Esophagus muscularis mucosa (tissue), 4 donors: ENCODE results near the gene CSRP3. TPM values are rescaled to one million over a fixed set of nuclear protein-coding genes. Genes with fewer than 3 reads are reported as not detected.
A peak's percentile ranks its signal among the peaks of the same experiment; 100 is the strongest.

Experiments used
- DNase-seq: peaks from one replicate; pipeline ENCODE4 v3.0.0-alpha.2; 2017; ENCODE audit errors: extremely low spot score
- H3K27ac ChIP-seq, 4 donors: fragments of 200-600 bp; sonication (generic); replicated peaks in 1 of 4; 1 replicate in 3 of 4; 2 replicates in 1 of 4; pipeline ENCODE4 v1.5.1; 2016 to 2019; ENCODE audit warnings: mild to moderate bottlenecking in 1 of 4
- H3K27me3 ChIP-seq, 4 donors: fragments of 200-600 bp; sonication (generic); one replicate each; pipeline versions ENCODE4 v1.5.1 to v1.6.0; 2016 to 2019
- H3K36me3 ChIP-seq, 4 donors: fragments of 200-600 bp; sonication (generic); one replicate each; pipeline ENCODE4 v1.5.1; 2016 to 2019
- H3K4me1 ChIP-seq, 4 donors: fragments of 200-600 bp; sonication (generic); one replicate each; pipeline ENCODE4 v1.5.1; 2016 to 2019
- H3K4me3 ChIP-seq, 4 donors: fragments of 200-600 bp; sonication (generic); 1 replicate in 2 of 4; 2 replicates in 2 of 4; pipeline ENCODE4 v1.5.1; 2016 to 2019; ENCODE audit warnings: mild to moderate bottlenecking in 4 of 4, moderate library complexity in 1 of 4
- H3K9me3 ChIP-seq, 4 donors: fragments of 200-600 bp; sonication (generic); 1 replicate in 3 of 4; 2 replicates in 1 of 4; pipeline ENCODE4 v1.5.1; 2016 to 2019
- CTCF ChIP-seq, 3 experiments: fragments of 200-600 bp in 2 of 3; fragments of 450-650 bp in 1 of 3; sonication (generic) in 2 of 3; IDR thresholded peaks; one replicate each; pipeline ENCODE4 v1.5.1; 2017 to 2019; ENCODE audit warnings: antibody characterized with exemption in 3 of 3, mild to moderate bottlenecking in 2 of 3, moderate library complexity in 1 of 3
- EP300 ChIP-seq: sonication (generic); formaldehyde crosslinking; IDR thresholded peaks from one replicate; pipeline ENCODE4 v1.6.1; 2017; ENCODE audit warnings: antibody characterized with exemption
- POLR2A ChIP-seq: fragments of 450-650 bp; IDR thresholded peaks from one replicate; pipeline ENCODE4 v1.6.1; 2017; ENCODE audit warnings: antibody characterized with exemption, moderate library complexity, mild to moderate bottlenecking, low read depth
- POLR2AphosphoS5 ChIP-seq, 2 donors: sonication (generic); formaldehyde crosslinking; IDR thresholded peaks; one replicate each; pipeline ENCODE4 v1.6.1; 2017; ENCODE audit warnings: antibody characterized with exemption in 2 of 2
- WGBS: methylation state at CpG from one replicate; pipeline ENCODE4 v1.1.5; 2018; 5-methylcytosine and 5-hydroxymethylcytosine counted together
- intact Hi-C: fragments of 100-400 bp; cut with DNase I; formaldehyde crosslinking; loops from one replicate; pipeline ENCODE4 v1.15.1; 2023
- total RNA-seq, 4 donors: library from RNA; depleted of rRNA; stranded (reverse); fragments of >200 nt; gene quantifications; one replicate each; pipeline versions ENCODE4 v1.1.0 to v1.2.1, GENCODE V29; 2016

CSRP3 gene
- total RNA-seq, 4 donors from 2014 or later, result not detected

- intact Hi-C loops, result no loop called here
- Histone ChIP-seq H3K4me1 (peaks cover 21 to 29% (median 27%) of the 10 kb centered on the region in 4 donors), H3K4me3 (peak overlapping the region; percentile 58 to 80 (median 63)), H3K9me3 (no peaks in the 10 kb centered on the region), H3K27ac (no peak overlapping the region), H3K36me3 (no peaks in the 10 kb centered on the region), H3K27me3 (peaks cover 0 to 73% (median 36%) of the 10 kb centered on the region in 4 donors)
- DNase-seq, result peak; percentile 53
- TF ChIP-seq POLR2AphosphoS5 (IDR thresholded peaks at IDR 0.05) (no peak), POLR2A (no peak), EP300 (no peak), CTCF (IDR thresholded peaks at IDR 0.05) (no peak)
- WGBS, result 10% methylated on average over 19 of the region's 55 CpGs
Observed at GRCh38 chr11:19242179-19242932, 40.6 kb upstream of the CSRP3 start.

DNA sequence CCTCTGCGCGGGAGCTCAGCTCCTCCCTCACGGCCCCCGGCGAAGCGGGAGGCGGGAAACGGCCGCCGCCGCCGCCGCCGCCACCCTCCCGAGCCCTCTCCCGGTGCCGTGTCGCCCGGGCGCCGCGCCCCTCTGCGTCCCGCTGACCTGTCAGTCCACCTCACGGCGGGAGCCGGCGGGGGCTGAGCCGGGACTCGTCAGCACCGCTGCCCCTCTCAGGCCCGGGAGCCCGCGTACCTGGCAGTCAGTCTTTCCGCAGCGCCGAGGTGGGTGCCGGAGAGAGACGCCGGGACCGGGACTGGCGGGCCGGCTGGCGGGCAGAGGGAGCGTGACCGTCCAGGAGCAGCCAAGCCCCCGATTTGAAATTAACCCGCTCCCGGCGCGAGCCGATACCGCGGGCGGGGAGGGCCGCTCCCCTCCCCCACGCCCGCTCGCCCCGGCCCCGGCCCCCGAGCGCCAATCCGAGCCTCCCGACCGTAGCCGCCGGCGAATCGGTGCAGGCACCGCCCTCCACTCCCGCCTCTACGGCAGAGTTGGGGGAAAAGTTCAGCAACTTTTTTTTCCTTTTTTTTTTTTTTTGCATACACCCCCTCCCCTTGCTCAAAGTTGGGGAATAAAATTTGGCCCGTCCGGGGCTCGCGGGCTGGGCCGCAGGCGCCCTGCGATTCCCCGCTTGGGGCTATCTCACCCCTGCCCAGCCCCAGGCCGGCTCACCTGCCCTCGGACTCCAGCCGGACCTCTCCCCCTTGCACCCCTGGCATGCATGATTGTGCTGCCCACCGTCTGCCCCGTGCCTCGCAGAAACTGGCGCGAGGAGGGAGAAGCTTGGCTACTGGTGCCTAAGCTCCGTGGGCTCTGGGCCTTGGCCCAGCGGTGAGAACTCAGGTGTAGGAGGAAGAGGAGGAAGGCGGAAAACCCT lies 39.7 kb upstream of the CSRP3 start:
- no peak overlapping the region for H3K27ac ChIP-seq
- intact Hi-C loops, result no loop called here
- H3K9me3 ChIP-seq, result no peaks in the 10 kb centered on the region
- under 1% methylated on average over 32 of the region's 92 CpGs for WGBS
- peaks cover 21 to 29% (median 27%) of the 10 kb centered on the region in 4 donors for H3K4me1 ChIP-seq
- no peaks in the 10 kb centered on the region for H3K36me3 ChIP-seq
- H3K27me3 ChIP-seq, result peaks cover 0 to 78% (median 36%) of the 10 kb centered on the region in 4 donors
- peak overlapping the region; percentile 58 to 80 (median 63) for H3K4me3 ChIP-seq
- no peak for TF ChIP-seq POLR2AphosphoS5 (IDR thresholded peaks at IDR 0.05)
- no peak for TF ChIP-seq CTCF (IDR thresholded peaks at IDR 0.05)
- no peak for TF ChIP-seq EP300
- no peak for TF ChIP-seq POLR2A
- DNase-seq, result no peak

GRCh38 chr11:19240420-19241259 lies 38.9 kb upstream of the CSRP3 start, which contains the start of gene E2F8:
TSS of gene E2F8 (minus strand) at chr11:19240945. CDS start at chr11:19240121, 824 bp downstream.
- DNase-seq, result peak; percentile 96
- TF ChIP-seq CTCF (IDR thresholded peaks at IDR 0.05), result no peak
- TF ChIP-seq POLR2A, result no peak
- TF ChIP-seq EP300, result no peak
- peak in 1 of 2 donors; percentile 66 for TF ChIP-seq POLR2AphosphoS5 (IDR thresholded peaks at IDR 0.05)
- Histone ChIP-seq H3K27ac (no peak within 1 kb of the TSS), H3K4me1 (peaks cover 21 to 29% (median 27%) of the 10 kb centered on the region in 4 donors), H3K9me3 (no peaks in the 10 kb centered on the region), H3K36me3 (no peaks in the 10 kb centered on the region), H3K27me3 (peaks cover 0 to 70% (median 36%) of the 10 kb centered on the region in 4 donors), H3K4me3 (peak within 1 kb of the TSS; percentile 58 to 80 (median 63))
- intact Hi-C loops, result no loop called here
- WGBS, result 1% methylated on average over 25 of the region's 59 CpGs

- H3K4me3 ChIP-seq, result no peak overlapping the region
- H3K27me3 ChIP-seq, result peaks cover 0 to 62% (median 32%) of the 10 kb centered on the region in 4 donors
- H3K27ac ChIP-seq, result no peak overlapping the region
- WGBS, result 93% methylated on average over 3 of the region's 3 CpGs
- H3K4me1 ChIP-seq, result peaks cover 21 to 29% (median 27%) of the 10 kb centered on the region in 4 donors
- H3K36me3 ChIP-seq, result no peaks in the 10 kb centered on the region
- TF ChIP-seq EP300 (no peak), POLR2AphosphoS5 (IDR thresholded peaks at IDR 0.05) (no peak), POLR2A (no peak), CTCF (IDR thresholded peaks at IDR 0.05) (no peak)
- peak; percentile 0 for DNase-seq
- no peaks in the 10 kb centered on the region for H3K9me3 ChIP-seq
- intact Hi-C loops, result no loop called here
Observed at GRCh38 chr11:19239039-19239438, 37.3 kb upstream of the CSRP3 start.
